Measurements from ENCODE around the gene TFF3.

GRCh38 chr21:42324896-42325295 is 9.7 kb upstream of the TFF3 start:
- TF ChIP-seq CTCF (IDR thresholded peaks at IDR 0.05): no peak
- TF ChIP-seq POLR2A (IDR thresholded peaks at IDR 0.05): no peak
- no peak for TF ChIP-seq POLR2AphosphoS5 (IDR thresholded peaks at IDR 0.05)
- no peak for TF ChIP-seq EP300 (IDR thresholded peaks at IDR 0.05; ENCODE audit: low read depth)

Measured in transverse colon (tissue), 4 donors.